GM15510 (cell line): ENCODE measurements around the gene OR10G3.

Experiments
- POLR2A ChIP-seq: IDR thresholded peaks from 3 replicates; pipeline ENCODE4 v1.6.1; 2011; ENCODE audit warnings: borderline replicate concordance; ENCODE audit not compliant: insufficient read length; ENCODE audit errors: extremely low read depth

Gene OR10G3

GRCh38 chr14:21524575-21525490 lies 55.0 kb downstream of the OR10G3 start:
- TF ChIP-seq POLR2A = no peak

- no peak for TF ChIP-seq POLR2A
Observed at GRCh38 chr14:21523203-21523602, 56.7 kb downstream of the OR10G3 start.

- TF ChIP-seq POLR2A = no peak
Observed at GRCh38 chr14:21521501-21521900, 58.4 kb downstream of the OR10G3 start.

GRCh38 chr14:21520767-21521166 lies 59.1 kb downstream of the OR10G3 start:
- no peak for TF ChIP-seq POLR2A

- no peak for TF ChIP-seq POLR2A
Observed at GRCh38 chr14:21518725-21519124, 61.2 kb downstream of the OR10G3 start.
